ENCODE results near the gene SDK2. TPM values are rescaled to one million over a fixed set of nuclear protein-coding genes. Genes with fewer than 3 reads are reported as not detected.
A peak's percentile ranks its signal among the peaks of the same experiment; 100 is the strongest.

SDK2 gene
- total and polyA plus RNA-seq, 2 experiments from 2014 or later = 0.59 to 1.2 TPM

GRCh38 chr17:73546770-73547536 lies 97.3 kb downstream of the SDK2 start:
- Histone ChIP-seq H3K27me3 (no peaks in the 10 kb centered on the region), H3K27ac (no peak overlapping the region), H3K36me3 (replicated peaks; ENCODE audit: insufficient read depth, low read depth) (no peaks in the 10 kb centered on the region), H3K4me2 (no peak overlapping the region), H3K9me2 (replicated peaks; ENCODE audit: insufficient read depth) (no peaks in the 10 kb centered on the region), H3K9me3 (ENCODE audit: low read depth) (no peaks in the 10 kb centered on the region), H4K20me1 (ENCODE audit: insufficient read depth, poor library complexity, severe bottlenecking) (no peaks in the 10 kb centered on the region), H3K4me3 (no peak overlapping the region), H2AFZ (no peak overlapping the region), H3K79me2 (no peaks in the 10 kb centered on the region), H3K4me1 (ENCODE audit: insufficient read depth) (no peaks in the 10 kb centered on the region)
- 76% methylated on average over 11 of the region's 12 CpGs for WGBS (ENCODE audit: low lambda C conversion rate, missing lambda C conversion rate)
- no peak for TF ChIP-seq EZH2phosphoT487 (IDR thresholded peaks at IDR 0.05; ENCODE audit: low read depth, severe bottlenecking, unreplicated experiment)
- TF ChIP-seq CTCF (IDR thresholded peaks at IDR 0.05; ENCODE audit: poor library complexity) = no peak
- no peak for TF ChIP-seq EZH2 (IDR thresholded peaks at IDR 0.05; ENCODE audit: borderline replicate concordance)
- peak; percentile 78 for DNase-seq (ENCODE audit: low spot score)

- Histone ChIP-seq H4K20me1 (ENCODE audit: insufficient read depth, poor library complexity, severe bottlenecking) (no peaks in the 10 kb centered on the region), H3K27me3 (no peaks in the 10 kb centered on the region), H3K9me3 (ENCODE audit: low read depth) (no peaks in the 10 kb centered on the region), H3K4me2 (no peak overlapping the region), H3K79me2 (no peaks in the 10 kb centered on the region), H2AFZ (no peak overlapping the region), H3K27ac (no peak overlapping the region), H3K9me2 (replicated peaks; ENCODE audit: insufficient read depth) (no peaks in the 10 kb centered on the region), H3K4me3 (no peak overlapping the region), H3K36me3 (replicated peaks; ENCODE audit: insufficient read depth, low read depth) (no peaks in the 10 kb centered on the region), H3K4me1 (ENCODE audit: insufficient read depth) (no peaks in the 10 kb centered on the region)
- DNase-seq (ENCODE audit: low spot score) = no peak
- no peak for TF ChIP-seq CTCF (IDR thresholded peaks at IDR 0.05; ENCODE audit: poor library complexity)
- no peak for TF ChIP-seq EZH2 (IDR thresholded peaks at IDR 0.05; ENCODE audit: borderline replicate concordance)
- no peak for TF ChIP-seq EZH2phosphoT487 (IDR thresholded peaks at IDR 0.05; ENCODE audit: low read depth, severe bottlenecking, unreplicated experiment)
- 86% methylated on average over 9 of the region's 11 CpGs for WGBS (ENCODE audit: low lambda C conversion rate, missing lambda C conversion rate)
Measured at GRCh38 chr17:73546114-73546513, 98.1 kb downstream of the SDK2 start.

GRCh38 chr17:73545109-73546032 lies 98.9 kb downstream of the SDK2 start:
- Histone ChIP-seq H3K27ac (no peak overlapping the region), H3K9me2 (replicated peaks; ENCODE audit: insufficient read depth) (no peaks in the 10 kb centered on the region), H3K4me1 (ENCODE audit: insufficient read depth) (no peaks in the 10 kb centered on the region), H3K4me2 (no peak overlapping the region), H3K27me3 (no peaks in the 10 kb centered on the region), H3K36me3 (replicated peaks; ENCODE audit: insufficient read depth, low read depth) (no peaks in the 10 kb centered on the region), H4K20me1 (ENCODE audit: insufficient read depth, poor library complexity, severe bottlenecking) (no peaks in the 10 kb centered on the region), H3K79me2 (no peaks in the 10 kb centered on the region), H3K4me3 (no peak overlapping the region), H2AFZ (no peak overlapping the region), H3K9me3 (ENCODE audit: low read depth) (no peaks in the 10 kb centered on the region)
- TF ChIP-seq EZH2 (IDR thresholded peaks at IDR 0.05; ENCODE audit: borderline replicate concordance) (no peak), EZH2phosphoT487 (IDR thresholded peaks at IDR 0.05; ENCODE audit: low read depth, severe bottlenecking, unreplicated experiment) (no peak), CTCF (IDR thresholded peaks at IDR 0.05; ENCODE audit: poor library complexity) (no peak)
- no peak for DNase-seq (ENCODE audit: low spot score)
- WGBS (ENCODE audit: low lambda C conversion rate, missing lambda C conversion rate) = 84% methylated on average over 17 of the region's 17 CpGs

Data from hepatocyte (in vitro differentiated cells).